Karpas-422 (cell line): Measurements from ENCODE around the gene CORO6. TPM values are rescaled to one million over a fixed set of nuclear protein-coding genes. Genes with fewer than 3 reads are reported as not detected.

Source experiments
- DNase-seq: peaks from one replicate; pipeline ENCODE4 v3.0.0-alpha.2; 2015
- H2AFZ ChIP-seq: fragments of 200-600 bp; sonication (generic); 2 replicates; pipeline ENCODE4 v1.6.1; 2014; ENCODE audit warnings: antibody characterized with exemption, low read length, mixed read lengths
- H3K27ac ChIP-seq: fragments of 200-600 bp; sonication (generic); 2 replicates; pipeline ENCODE4 v1.5.1; 2014; ENCODE audit warnings: mild to moderate bottlenecking, low read length, moderate library complexity
- H3K27me3 ChIP-seq: fragments of 200-600 bp; sonication (generic); 2 replicates; pipeline ENCODE4 v1.6.1; 2014; ENCODE audit warnings: low read length, mixed read lengths
- H3K36me3 ChIP-seq: fragments of 200-600 bp; sonication (generic); 2 replicates; pipeline ENCODE4 v1.6.1; 2014; ENCODE audit warnings: low read length, mixed read lengths; ENCODE audit not compliant: insufficient read depth
- H3K4me1 ChIP-seq: fragments of 200-600 bp; sonication (generic); 2 replicates; pipeline ENCODE4 v1.6.1; 2014; ENCODE audit warnings: mild to moderate bottlenecking, low read length, mixed read lengths
- H3K4me2 ChIP-seq: fragments of 200-600 bp; sonication (generic); 2 replicates; pipeline ENCODE4 v1.6.1; 2014; ENCODE audit warnings: low read length, low read depth, mild to moderate bottlenecking; ENCODE audit not compliant: poor library complexity, severe bottlenecking
- H3K4me3 ChIP-seq: fragments of 200-600 bp; sonication (generic); 2 replicates; pipeline ENCODE4 v1.5.1; 2014; ENCODE audit warnings: mild to moderate bottlenecking, antibody characterized with exemption, low read length, mixed read lengths
- H3K79me2 ChIP-seq: fragments of 200-600 bp; sonication (generic); 2 replicates; pipeline ENCODE4 v1.6.1; 2014; ENCODE audit warnings: mild to moderate bottlenecking, low read length, mixed read lengths
- H3K9ac ChIP-seq: fragments of 200-600 bp; sonication (generic); 2 replicates; pipeline ENCODE4 v1.6.0; 2014; ENCODE audit warnings: low read length
- H3K9me2 ChIP-seq: fragments of 200-600 bp; sonication (generic), shearing (Covaris generic); replicated peaks from 2 replicates; pipeline ENCODE4 v1.6.0; 2014; ENCODE audit warnings: mild to moderate bottlenecking, low read length, moderate library complexity; ENCODE audit not compliant: insufficient read depth
- H3K9me3 ChIP-seq: fragments of 300-700, 200-600 bp; sonication (generic); 2 replicates; pipeline ENCODE4 v1.6.1; 2014; ENCODE audit warnings: low read length, mixed read lengths
- H4K20me1 ChIP-seq: fragments of 200-600 bp; sonication (generic); 2 replicates; pipeline ENCODE4 v1.6.1; 2014; ENCODE audit warnings: mild to moderate bottlenecking, antibody characterized with exemption, low read length, low read depth; ENCODE audit not compliant: insufficient read depth
- total RNA-seq: library from RNA; depleted of rRNA; stranded (reverse); fragments of >200 nt; shearing (Covaris generic); gene quantifications from 2 replicates; pipeline ENCODE4 v1.2.3, GENCODE V29; 2014; ENCODE audit warnings: low replicate concordance

Gene CORO6
- total RNA-seq, 1 experiment from 2014 or later: 1.8 TPM

GRCh38 chr17:29628644-29629043 is 5.9 kb upstream of the CORO6 start:
- no peaks in the 10 kb centered on the region for H3K9me3 ChIP-seq
- H3K36me3 ChIP-seq: peaks cover 3% of the 10 kb centered on the region; the same call in 1 of the 2 replicates
- H3K4me1 ChIP-seq: no peaks in the 10 kb centered on the region
- H3K27ac ChIP-seq: no peak overlapping the region
- no peak overlapping the region for H2AFZ ChIP-seq
- no peak overlapping the region for H3K4me2 ChIP-seq
- H3K9me2 ChIP-seq: no peaks in the 10 kb centered on the region
- no peak overlapping the region for H3K9ac ChIP-seq
- H4K20me1 ChIP-seq: no peaks in the 10 kb centered on the region
- H3K27me3 ChIP-seq: no peaks in the 10 kb centered on the region
- H3K4me3 ChIP-seq: no peak overlapping the region
- H3K79me2 ChIP-seq: no peaks in the 10 kb centered on the region
- DNase-seq: no peak

- no peaks in the 10 kb centered on the region for H3K79me2 ChIP-seq
- no peaks in the 10 kb centered on the region for H3K9me2 ChIP-seq
- H3K27me3 ChIP-seq: no peaks in the 10 kb centered on the region
- H3K36me3 ChIP-seq: peaks cover 3% of the 10 kb centered on the region; the same call in 1 of the 2 replicates
- no peaks in the 10 kb centered on the region for H3K9me3 ChIP-seq
- H3K4me2 ChIP-seq: no peak overlapping the region
- H4K20me1 ChIP-seq: no peaks in the 10 kb centered on the region
- no peak overlapping the region for H3K4me3 ChIP-seq
- no peak overlapping the region for H2AFZ ChIP-seq
- no peak overlapping the region for H3K9ac ChIP-seq
- H3K4me1 ChIP-seq: no peaks in the 10 kb centered on the region
- H3K27ac ChIP-seq: no peak overlapping the region
- no peak for DNase-seq
Measured at GRCh38 chr17:29627951-29628350, 5.2 kb upstream of the CORO6 start.

GRCh38 chr17:29625037-29625750 is 2.5 kb upstream of the CORO6 start:
- Histone ChIP-seq H3K4me1 (no peaks in the 10 kb centered on the region), H2AFZ (no peak overlapping the region), H3K4me3 (no peak overlapping the region), H4K20me1 (no peaks in the 10 kb centered on the region), H3K9me2 (no peaks in the 10 kb centered on the region), H3K36me3 (no peaks in the 10 kb centered on the region), H3K9ac (no peak overlapping the region), H3K9me3 (no peaks in the 10 kb centered on the region), H3K4me2 (no peak overlapping the region), H3K27me3 (no peaks in the 10 kb centered on the region), H3K79me2 (no peaks in the 10 kb centered on the region), H3K27ac (no peak overlapping the region)
- DNase-seq: no peak

- no peaks in the 10 kb centered on the region for H3K9me2 ChIP-seq
- H3K9ac ChIP-seq: no peak overlapping the region
- H3K27me3 ChIP-seq: no peaks in the 10 kb centered on the region
- no peaks in the 10 kb centered on the region for H3K36me3 ChIP-seq
- no peak overlapping the region for H2AFZ ChIP-seq
- no peaks in the 10 kb centered on the region for H3K79me2 ChIP-seq
- DNase-seq: no peak
- no peaks in the 10 kb centered on the region for H3K4me1 ChIP-seq
- no peak overlapping the region for H3K27ac ChIP-seq
- H3K4me2 ChIP-seq: no peak overlapping the region
- no peak overlapping the region for H3K4me3 ChIP-seq
- no peaks in the 10 kb centered on the region for H3K9me3 ChIP-seq
- H4K20me1 ChIP-seq: no peaks in the 10 kb centered on the region
Measured at GRCh38 chr17:29624586-29624985, 1.9 kb upstream of the CORO6 start.

GRCh38 chr17:29623283-29623647 is 553 bp upstream of the CORO6 start:
- Histone ChIP-seq H3K4me1 (peaks cover 6% of the 10 kb centered on the region), H2AFZ (no peak overlapping the region), H3K9ac (no peak overlapping the region), H3K9me2 (no peaks in the 10 kb centered on the region), H3K27ac (no peak overlapping the region), H3K9me3 (no peaks in the 10 kb centered on the region), H3K79me2 (no peaks in the 10 kb centered on the region), H3K4me3 (no peak overlapping the region), H3K27me3 (no peaks in the 10 kb centered on the region), H3K4me2 (no peak overlapping the region), H3K36me3 (no peaks in the 10 kb centered on the region), H4K20me1 (no peaks in the 10 kb centered on the region)
- no peak for DNase-seq

- no peaks in the 10 kb centered on the region for H3K27me3 ChIP-seq
- no peak overlapping the region for H3K4me2 ChIP-seq
- no peaks in the 10 kb centered on the region for H3K9me3 ChIP-seq
- peaks cover 2% of the 10 kb centered on the region; the same call in 1 of the 2 replicates for H4K20me1 ChIP-seq
- no peak overlapping the region for H3K9ac ChIP-seq
- H2AFZ ChIP-seq: no peak overlapping the region
- no peak overlapping the region for H3K27ac ChIP-seq
- peaks cover 17% of the 10 kb centered on the region for H3K4me1 ChIP-seq
- no peaks in the 10 kb centered on the region for H3K9me2 ChIP-seq
- DNase-seq: no peak
- H3K4me3 ChIP-seq: no peak overlapping the region
- no peaks in the 10 kb centered on the region for H3K36me3 ChIP-seq
- H3K79me2 ChIP-seq: no peaks in the 10 kb centered on the region
Measured at GRCh38 chr17:29621751-29622194, 939 bp downstream of the CORO6 start.

GRCh38 chr17:29620779-29621500 is 1.8 kb downstream of the CORO6 start:
- Histone ChIP-seq H3K36me3 (no peaks in the 10 kb centered on the region), H3K9me2 (no peaks in the 10 kb centered on the region), H3K79me2 (no peaks in the 10 kb centered on the region), H2AFZ (no peak overlapping the region), H4K20me1 (peaks cover 9% of the 10 kb centered on the region; the same call in 1 of the 2 replicates), H3K4me3 (no peak overlapping the region), H3K4me2 (no peak overlapping the region), H3K4me1 (peaks cover 21% of the 10 kb centered on the region), H3K27me3 (no peaks in the 10 kb centered on the region), H3K9ac (no peak overlapping the region), H3K9me3 (no peaks in the 10 kb centered on the region), H3K27ac (no peak overlapping the region)
- DNase-seq: no peak

- Histone ChIP-seq H2AFZ (no peak overlapping the region), H3K4me3 (no peak overlapping the region), H3K36me3 (no peaks in the 10 kb centered on the region), H4K20me1 (peaks cover 11% of the 10 kb centered on the region; the same call in 1 of the 2 replicates), H3K4me1 (peaks cover 27% of the 10 kb centered on the region), H3K79me2 (no peaks in the 10 kb centered on the region), H3K9me3 (no peaks in the 10 kb centered on the region), H3K27ac (no peak overlapping the region), H3K9me2 (no peaks in the 10 kb centered on the region), H3K27me3 (no peaks in the 10 kb centered on the region), H3K4me2 (no peak overlapping the region), H3K9ac (no peak overlapping the region)
- no peak for DNase-seq
Measured at GRCh38 chr17:29620271-29620670, 2.4 kb downstream of the CORO6 start.
